Measurements from ENCODE around the gene DNAH17.

Gene DNAH17

GRCh38 chr17:78550464-78550863 is 26.7 kb downstream of the DNAH17 start (continued):
- TF ChIP-seq ZFP30 (CRISPR knock-in tag; IDR thresholded peaks at IDR 0.05) (no peak), ESRRG (CRISPR knock-in tag; IDR thresholded peaks at IDR 0.05) (no peak), PATZ1 (CRISPR knock-in tag; IDR thresholded peaks at IDR 0.05; ENCODE audit: borderline replicate concordance) (no peak)

GRCh38 chr17:78548725-78549124 is 28.5 kb downstream of the DNAH17 start:
- TF ChIP-seq ISL1 (CRISPR knock-in tag; IDR thresholded peaks at IDR 0.05) (no peak), PATZ1 (CRISPR knock-in tag; IDR thresholded peaks at IDR 0.05; ENCODE audit: borderline replicate concordance) (no peak), TOX (CRISPR knock-in tag; IDR thresholded peaks at IDR 0.05; ENCODE audit: borderline replicate concordance) (no peak), ZNF565 (CRISPR knock-in tag; conservative IDR thresholded peaks at IDR 0.05; ENCODE audit: low read depth) (no peak), CREB5 (CRISPR knock-in tag; IDR thresholded peaks at IDR 0.05; ENCODE audit: low read depth) (no peak), ZFP3 (CRISPR knock-in tag; IDR thresholded peaks at IDR 0.05) (no peak), ZFP30 (CRISPR knock-in tag; IDR thresholded peaks at IDR 0.05) (no peak), POU6F1 (CRISPR knock-in tag; IDR thresholded peaks at IDR 0.05; ENCODE audit: borderline replicate concordance, low read depth) (no peak), BACH2 (CRISPR knock-in tag; IDR thresholded peaks at IDR 0.05; ENCODE audit: borderline replicate concordance) (no peak), ARNTL (CRISPR knock-in tag; IDR thresholded peaks at IDR 0.05; ENCODE audit: borderline replicate concordance, low read depth) (no peak), RARB (CRISPR knock-in tag; IDR thresholded peaks at IDR 0.05) (no peak), OSR1 (CRISPR knock-in tag; IDR thresholded peaks at IDR 0.05) (no peak), ESRRG (CRISPR knock-in tag; IDR thresholded peaks at IDR 0.05) (no peak), GLIS3 (CRISPR knock-in tag; IDR thresholded peaks at IDR 0.05) (no peak), ZC3H10 (CRISPR knock-in tag; IDR thresholded peaks at IDR 0.05) (no peak), ZNF8 (CRISPR knock-in tag; IDR thresholded peaks at IDR 0.05) (no peak)

GRCh38 chr17:78547035-78547434 is 30.2 kb downstream of the DNAH17 start:
- ATAC-seq: no peak
- TF ChIP-seq ZC3H10 (CRISPR knock-in tag; IDR thresholded peaks at IDR 0.05): no peak
- TF ChIP-seq BACH2 (CRISPR knock-in tag; IDR thresholded peaks at IDR 0.05; ENCODE audit: borderline replicate concordance): no peak
- TF ChIP-seq ZNF70 (CRISPR knock-in tag; IDR thresholded peaks at IDR 0.05): no peak
- no peak for TF ChIP-seq TSHZ2 (CRISPR knock-in tag; IDR thresholded peaks at IDR 0.05)
- TF ChIP-seq GLIS3 (CRISPR knock-in tag; IDR thresholded peaks at IDR 0.05): no peak
- TF ChIP-seq SNAI2 (CRISPR knock-in tag; IDR thresholded peaks at IDR 0.05): no peak
- TF ChIP-seq ISL1 (CRISPR knock-in tag; IDR thresholded peaks at IDR 0.05): no peak
- TF ChIP-seq TOX (CRISPR knock-in tag; IDR thresholded peaks at IDR 0.05; ENCODE audit: borderline replicate concordance): no peak
- TF ChIP-seq TCF4 (CRISPR knock-in tag; IDR thresholded peaks at IDR 0.05; ENCODE audit: borderline replicate concordance): no peak
- TF ChIP-seq PPARA (CRISPR knock-in tag; IDR thresholded peaks at IDR 0.05; ENCODE audit: borderline replicate concordance): no peak
- TF ChIP-seq ZFP30 (CRISPR knock-in tag; IDR thresholded peaks at IDR 0.05): no peak
- TF ChIP-seq ZNF565 (CRISPR knock-in tag; conservative IDR thresholded peaks at IDR 0.05; ENCODE audit: low read depth): no peak
- no peak for TF ChIP-seq RARB (CRISPR knock-in tag; IDR thresholded peaks at IDR 0.05)
- no peak for TF ChIP-seq ESRRG (CRISPR knock-in tag; IDR thresholded peaks at IDR 0.05)
- TF ChIP-seq CSDC2 (CRISPR knock-in tag; IDR thresholded peaks at IDR 0.05): no peak
- no peak for TF ChIP-seq PATZ1 (CRISPR knock-in tag; IDR thresholded peaks at IDR 0.05; ENCODE audit: borderline replicate concordance)
- no peak for TF ChIP-seq POU6F1 (CRISPR knock-in tag; IDR thresholded peaks at IDR 0.05; ENCODE audit: borderline replicate concordance, low read depth)
- TF ChIP-seq CREB5 (CRISPR knock-in tag; IDR thresholded peaks at IDR 0.05; ENCODE audit: low read depth): no peak
- no peak for TF ChIP-seq OSR1 (CRISPR knock-in tag; IDR thresholded peaks at IDR 0.05)

More at GRCh38 chr17:78548725-78549124, 28.5 kb downstream of the DNAH17 start:
- ATAC-seq: no peak

Data from SK-N-SH treated with all-trans-retinoic acid at 6 μM for 48 hours (cell line).